Measurements from ENCODE around the gene LRP1.

LRP1 gene

DNA sequence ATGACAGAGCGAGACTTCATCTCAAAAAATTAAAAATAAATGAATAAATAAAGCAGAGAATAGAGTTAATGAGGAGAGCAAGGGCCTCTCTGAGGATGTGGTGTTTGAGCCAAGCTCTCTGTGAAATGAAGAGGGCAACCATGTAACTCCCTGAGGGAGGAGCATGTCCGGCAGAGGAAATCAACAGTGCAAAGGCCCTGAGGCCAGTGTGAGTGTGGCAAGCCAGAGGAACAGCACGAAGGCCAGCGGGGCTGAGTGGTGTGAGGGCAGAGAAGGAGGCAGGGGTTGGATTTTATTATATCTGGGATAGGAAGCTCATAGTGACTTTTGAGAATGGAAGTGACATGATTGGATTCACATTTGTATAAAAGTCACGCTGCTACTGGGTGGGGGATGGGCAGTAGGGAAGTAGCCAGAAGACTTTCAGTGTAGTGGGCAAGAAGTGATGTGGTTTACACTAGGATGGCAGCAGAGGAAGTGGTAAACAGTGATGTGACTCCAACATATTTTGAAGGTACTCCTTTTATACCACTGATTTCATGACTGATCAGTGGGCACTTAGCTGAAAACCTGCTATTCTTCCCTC lies 29.4 kb downstream of the LRP1 start:
- DNase-seq, result no peak

GRCh38 chr12:57158186-57158585 lies 29.9 kb downstream of the LRP1 start:
- DNase-seq, result no peak

DNA sequence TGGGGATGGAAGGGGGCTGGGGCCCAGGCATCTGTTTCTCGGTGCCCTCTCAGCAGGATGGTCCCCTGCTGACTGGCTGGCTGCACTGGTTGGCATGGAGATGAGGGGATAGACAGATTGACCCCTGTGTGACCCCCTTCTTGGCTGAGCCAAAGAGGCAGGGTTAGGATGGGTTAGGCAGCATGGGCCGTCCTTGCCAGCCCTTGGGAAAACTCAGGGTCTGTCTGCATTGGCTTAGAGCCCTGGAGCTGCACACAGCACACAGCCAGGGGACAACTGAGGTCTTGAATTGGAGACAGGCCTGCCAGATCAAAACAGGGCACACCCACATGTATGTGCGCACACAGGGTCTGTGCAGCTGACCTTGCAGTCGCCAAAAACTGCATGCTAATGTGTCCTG lies 30.4 kb downstream of the LRP1 start:
- no peak for DNase-seq

DNA sequence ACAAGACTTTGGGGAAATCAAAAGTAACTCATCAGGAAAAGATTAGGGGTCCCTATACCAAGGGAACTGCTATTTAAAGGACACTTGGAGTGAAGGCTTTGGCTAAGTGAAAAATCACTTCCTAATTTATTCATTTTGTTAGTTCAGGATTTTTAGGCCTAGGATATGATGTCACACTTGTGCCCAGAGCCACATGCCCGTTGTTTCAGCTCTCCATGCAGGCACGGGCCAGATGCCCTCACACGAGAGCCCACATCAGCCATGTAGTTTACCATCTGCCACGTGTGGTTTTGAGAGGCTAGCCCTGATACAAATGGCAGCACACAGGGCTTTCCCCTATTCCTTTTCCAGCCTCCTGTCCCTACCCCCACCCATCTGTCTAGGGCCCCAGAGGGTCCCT lies 31.0 kb downstream of the LRP1 start:
- DNase-seq, result no peak

GRCh38 chr12:57160040-57160439 lies 31.8 kb downstream of the LRP1 start:
- no peak for DNase-seq

DNA sequence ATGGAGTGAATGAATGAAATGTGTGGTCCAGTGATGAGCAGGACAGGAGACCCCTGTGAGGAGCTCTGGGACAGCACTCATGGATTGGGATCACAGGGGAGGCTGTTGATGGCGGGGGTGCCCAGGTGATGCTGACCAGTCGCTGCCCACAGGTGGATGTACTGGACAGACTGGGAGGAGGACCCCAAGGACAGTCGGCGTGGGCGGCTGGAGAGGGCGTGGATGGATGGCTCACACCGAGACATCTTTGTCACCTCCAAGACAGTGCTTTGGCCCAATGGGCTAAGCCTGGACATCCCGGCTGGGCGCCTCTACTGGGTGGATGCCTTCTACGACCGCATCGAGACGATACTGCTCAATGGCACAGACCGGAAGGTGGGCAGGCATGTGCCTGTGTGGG lies 32.5 kb downstream of the LRP1 start:
- DNase-seq, result no peak

DNA sequence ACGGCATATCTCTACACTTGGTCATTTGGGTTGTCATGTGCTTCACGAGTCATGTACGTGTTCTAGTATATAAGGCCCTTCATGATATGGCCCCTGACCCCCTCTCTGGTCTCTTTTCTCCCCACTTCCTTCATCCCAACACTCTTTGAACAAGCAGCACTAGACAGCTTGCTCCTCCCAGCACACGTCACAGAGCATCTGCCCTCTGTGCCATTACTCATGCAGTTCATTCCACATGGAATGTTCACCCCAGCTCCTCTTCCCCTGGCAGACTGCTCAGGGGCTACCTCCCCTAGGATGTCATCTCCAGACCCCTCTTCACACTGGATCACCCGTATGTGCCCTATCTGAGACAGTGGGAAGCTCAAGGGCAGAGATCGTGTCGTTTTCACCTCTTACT lies 33.2 kb downstream of the LRP1 start:
- DNase-seq, result no peak

- DNase-seq, result no peak
Observed at GRCh38 chr12:57162553-57163125, 34.4 kb downstream of the LRP1 start.

GRCh38 chr12:57164454-57164853 lies 36.2 kb downstream of the LRP1 start:
- no peak for DNase-seq

DNA sequence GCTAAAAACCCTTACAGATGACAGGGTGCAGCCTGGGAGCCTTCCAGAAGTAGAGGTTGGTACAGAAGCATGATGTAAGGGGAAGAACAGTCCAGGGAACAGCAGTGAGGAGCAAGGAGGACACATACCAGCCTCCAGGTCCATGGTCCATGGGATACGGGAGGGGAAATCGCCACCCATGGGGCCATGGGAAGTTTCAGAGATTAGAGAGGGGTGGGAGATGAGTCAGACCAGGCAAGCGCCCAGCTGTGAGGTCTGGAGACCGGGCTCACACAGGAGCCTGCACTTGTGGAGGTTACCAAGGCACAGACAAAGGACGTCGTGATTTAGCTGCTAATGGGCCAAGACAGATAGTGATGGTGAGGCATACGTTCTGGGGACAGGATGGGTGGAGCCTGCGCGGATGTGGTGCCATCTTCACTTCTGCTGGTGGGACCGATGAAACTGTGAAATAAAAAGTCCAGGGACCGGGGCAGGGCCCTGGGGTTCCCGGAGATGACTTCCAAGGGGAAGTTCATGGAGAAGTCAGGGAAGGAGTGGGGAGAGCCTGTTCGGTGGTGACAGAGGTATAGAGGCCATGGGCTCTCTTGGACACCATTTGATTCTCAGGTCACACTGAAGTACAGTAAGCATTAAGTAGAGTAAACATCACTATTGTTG lies 36.8 kb downstream of the LRP1 start:
- DNase-seq, result no peak

- no peak for DNase-seq
Observed at GRCh38 chr12:57165741-57166140, 37.5 kb downstream of the LRP1 start.

DNA sequence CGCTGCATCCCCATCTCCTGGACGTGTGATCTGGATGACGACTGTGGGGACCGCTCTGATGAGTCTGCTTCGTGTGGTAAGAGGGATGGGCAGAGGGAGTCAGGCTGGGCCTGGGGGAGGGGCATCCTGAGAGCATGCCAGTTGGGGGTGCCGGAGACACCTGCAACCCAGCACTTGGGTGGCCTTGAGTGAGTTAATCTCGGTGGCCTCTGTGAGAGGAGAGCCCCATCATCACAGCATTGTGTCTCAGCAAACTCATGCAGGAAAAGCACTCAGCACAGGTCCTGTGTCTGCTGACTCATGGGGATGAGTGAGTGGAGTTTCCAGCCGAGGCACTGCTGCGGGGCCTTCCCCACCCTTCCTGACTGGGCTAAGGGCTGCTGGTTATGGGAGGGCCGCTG lies 38.7 kb downstream of the LRP1 start:
- no peak for DNase-seq

- no peak for DNase-seq
Observed at GRCh38 chr12:57168058-57168457, 39.8 kb downstream of the LRP1 start.

GRCh38 chr12:57169046-57169795 lies 40.9 kb downstream of the LRP1 start:
- no peak for DNase-seq

GRCh38 chr12:57169969-57170368 lies 41.7 kb downstream of the LRP1 start:
- no peak for DNase-seq

GRCh38 chr12:57170408-57170807 lies 42.1 kb downstream of the LRP1 start:
- DNase-seq, result no peak

DNA sequence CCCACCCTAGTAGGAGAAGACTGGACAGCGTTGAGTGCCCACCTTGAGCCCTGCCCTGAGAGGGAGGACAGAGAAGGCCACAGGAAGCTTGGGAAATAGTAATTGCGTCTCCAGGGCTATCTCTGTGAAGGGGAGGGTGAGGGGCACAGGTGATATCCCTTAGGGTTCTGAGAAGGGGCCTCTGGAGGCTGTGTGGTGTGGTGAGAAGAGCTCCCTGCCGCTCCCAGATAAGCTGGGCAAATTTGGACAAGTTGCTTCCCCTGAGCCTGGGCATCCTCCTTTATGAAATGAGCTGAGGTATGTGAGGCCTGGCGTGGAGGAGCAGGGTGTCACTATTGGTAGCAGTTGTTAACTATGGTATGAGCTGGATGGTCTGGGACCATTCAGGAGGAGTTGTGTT lies 42.6 kb downstream of the LRP1 start:
- DNase-seq, result no peak

DNA sequence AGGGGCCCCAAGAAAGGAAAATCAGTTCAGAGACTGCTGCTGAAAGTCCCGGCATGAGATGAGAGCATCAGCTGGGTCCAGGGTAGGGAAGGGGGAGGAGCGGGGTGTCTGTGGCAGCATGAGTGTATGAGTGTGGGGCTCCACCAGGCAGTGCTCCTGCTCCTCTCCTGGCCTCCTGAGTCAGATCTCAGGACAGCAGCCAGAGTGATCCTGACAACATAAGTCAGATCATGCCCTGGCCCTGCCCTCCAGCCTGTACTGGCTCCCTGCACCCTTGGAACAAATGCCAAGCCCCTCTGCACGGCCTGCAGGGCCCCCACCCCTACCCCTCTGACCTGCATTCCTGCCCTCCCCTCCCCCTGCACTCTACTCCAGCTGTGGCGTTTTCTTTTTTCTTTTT lies 43.4 kb downstream of the LRP1 start:
- DNase-seq, result no peak

DNA sequence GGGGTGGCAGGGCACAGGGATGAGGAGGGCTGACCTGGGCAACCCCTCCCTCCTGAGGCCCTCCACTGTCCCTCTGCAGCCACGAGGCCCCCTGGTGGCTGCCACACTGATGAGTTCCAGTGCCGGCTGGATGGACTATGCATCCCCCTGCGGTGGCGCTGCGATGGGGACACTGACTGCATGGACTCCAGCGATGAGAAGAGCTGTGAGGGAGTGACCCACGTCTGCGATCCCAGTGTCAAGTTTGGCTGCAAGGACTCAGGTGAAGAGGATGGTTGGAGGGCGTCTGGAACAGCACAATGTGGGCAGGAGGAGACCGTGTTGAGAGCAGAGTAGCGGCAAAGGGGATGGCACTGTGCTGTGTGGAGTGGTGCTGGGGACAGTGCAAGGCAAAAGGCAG lies 44.8 kb downstream of the LRP1 start:
- DNase-seq, result no peak

DNA sequence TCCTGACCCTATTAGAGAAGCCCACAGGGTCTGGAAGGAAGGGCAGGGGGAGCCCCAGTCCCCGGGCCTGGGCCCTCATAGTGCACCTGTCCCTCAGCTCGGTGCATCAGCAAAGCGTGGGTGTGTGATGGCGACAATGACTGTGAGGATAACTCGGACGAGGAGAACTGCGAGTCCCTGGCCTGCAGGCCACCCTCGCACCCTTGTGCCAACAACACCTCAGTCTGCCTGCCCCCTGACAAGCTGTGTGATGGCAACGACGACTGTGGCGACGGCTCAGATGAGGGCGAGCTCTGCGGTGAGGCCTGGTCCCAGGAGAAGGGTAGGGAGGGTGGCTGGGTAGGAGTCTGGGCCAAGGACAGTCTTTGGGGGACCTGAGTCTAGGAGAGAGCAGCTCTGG lies 45.4 kb downstream of the LRP1 start:
- no peak for DNase-seq

DNA sequence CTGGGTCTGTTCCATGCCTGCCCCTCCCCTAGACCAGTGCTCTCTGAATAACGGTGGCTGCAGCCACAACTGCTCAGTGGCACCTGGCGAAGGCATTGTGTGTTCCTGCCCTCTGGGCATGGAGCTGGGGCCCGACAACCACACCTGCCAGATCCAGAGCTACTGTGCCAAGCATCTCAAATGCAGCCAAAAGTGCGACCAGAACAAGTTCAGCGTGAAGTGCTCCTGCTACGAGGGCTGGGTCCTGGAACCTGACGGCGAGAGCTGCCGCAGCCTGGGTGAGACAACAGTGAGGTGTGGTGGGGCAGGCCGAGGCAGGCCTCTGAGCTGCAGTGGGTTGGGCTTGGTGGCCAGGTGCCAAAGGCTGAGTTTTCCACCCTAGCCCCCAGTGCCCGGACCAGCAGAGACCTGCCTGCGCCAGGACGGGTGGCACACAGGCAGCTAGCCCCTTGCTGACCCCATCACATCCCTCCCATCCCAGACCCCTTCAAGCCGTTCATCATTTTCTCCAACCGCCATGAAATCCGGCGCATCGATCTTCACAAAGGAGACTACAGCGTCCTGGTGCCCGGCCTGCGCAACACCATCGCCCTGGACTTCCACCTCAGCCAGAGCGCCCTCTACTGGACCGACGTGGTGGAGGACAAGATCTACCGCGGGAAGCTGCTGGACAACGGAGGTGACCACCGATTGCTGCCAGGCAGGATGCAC lies 47.3 kb downstream of the LRP1 start:
- DNase-seq, result peak; percentile 77

DNA sequence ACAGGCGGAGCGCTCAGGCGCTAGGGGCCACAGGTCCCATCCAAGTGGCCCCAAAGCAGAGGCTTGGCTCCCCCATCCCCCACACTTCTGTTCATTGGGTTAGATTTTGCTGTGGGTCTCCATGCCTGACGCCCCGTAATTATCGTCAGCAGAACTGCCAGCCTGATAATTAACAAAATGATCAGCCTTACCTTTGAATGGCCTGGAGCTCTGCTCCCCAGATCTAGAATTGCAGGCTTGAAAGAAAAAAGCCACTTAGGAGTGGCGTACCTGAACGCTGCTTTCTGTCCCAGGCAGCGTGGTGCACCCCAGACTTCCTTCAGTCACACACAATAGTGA lies 47.8 kb downstream of the LRP1 start:
- DNase-seq, result no peak

DNA sequence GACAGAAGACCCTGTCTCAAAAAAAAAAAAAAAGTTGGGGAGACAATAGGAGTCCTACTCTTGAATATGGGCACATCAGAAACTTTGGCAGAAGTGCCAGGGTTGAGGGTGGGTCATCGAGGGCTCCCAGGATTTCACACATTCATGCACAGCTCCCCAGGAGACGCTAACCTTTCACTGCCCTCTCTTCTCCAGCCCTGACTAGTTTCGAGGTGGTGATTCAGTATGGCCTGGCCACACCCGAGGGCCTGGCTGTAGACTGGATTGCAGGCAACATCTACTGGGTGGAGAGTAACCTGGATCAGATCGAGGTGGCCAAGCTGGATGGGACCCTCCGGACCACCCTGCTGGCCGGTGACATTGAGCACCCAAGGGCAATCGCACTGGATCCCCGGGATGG lies 48.6 kb downstream of the LRP1 start:
- DNase-seq, result no peak

DNA sequence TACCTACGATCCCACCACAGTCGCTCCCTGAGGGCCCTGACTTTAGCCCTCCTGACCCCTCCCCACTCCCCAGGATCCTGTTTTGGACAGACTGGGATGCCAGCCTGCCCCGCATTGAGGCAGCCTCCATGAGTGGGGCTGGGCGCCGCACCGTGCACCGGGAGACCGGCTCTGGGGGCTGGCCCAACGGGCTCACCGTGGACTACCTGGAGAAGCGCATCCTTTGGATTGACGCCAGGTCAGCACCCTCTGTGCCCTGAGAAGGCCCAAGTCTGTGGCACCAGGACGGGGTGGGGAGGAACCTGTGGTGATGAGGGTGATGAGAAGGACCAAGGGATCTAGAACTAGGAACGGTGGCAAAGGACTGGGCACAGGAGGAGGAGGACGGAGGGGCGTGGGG lies 49.1 kb downstream of the LRP1 start:
- DNase-seq, result no peak
